GM13976 (cell line): ENCODE data around the gene PTPN7.

Experiments used
- DNase-seq: peaks from one replicate; pipeline ENCODE4 v3.0.0; 2012; ENCODE audit warnings: low spot score
- CTCF ChIP-seq: IDR thresholded peaks from 2 replicates; pipeline ENCODE4 v1.5.1; 2012; ENCODE audit warnings: borderline replicate concordance, mild to moderate bottlenecking; ENCODE audit not compliant: insufficient read depth; ENCODE audit errors: extremely low read depth, missing control alignments, control extremely low read depth
- in situ Hi-C: fragments of 300-500 bp; cut with MboI; formaldehyde crosslinking; loops from one replicate; pipeline ENCODE4 v1.12.0; 2022; ENCODE audit warnings: low sequenced_read_pairs, mixed read lengths, inconsistent platforms; ENCODE audit not compliant: unreplicated experiment

PTPN7 gene

GRCh38 chr1:202106340-202107254, 53.8 kb downstream of the PTPN7 start:
- TF ChIP-seq CTCF = no peak
- in situ Hi-C loops = loop anchor here (25.0 kb wide), 1 partner anchor 219 kb away; the partner anchor contains the start of gene SHISA4
- DNase-seq = no peak

- no peak for DNase-seq
- in situ Hi-C loops = loop anchor here (25.0 kb wide), 1 partner anchor 218 kb away; the partner anchor contains the start of gene SHISA4
- TF ChIP-seq CTCF = no peak
Observed at GRCh38 chr1:202105571-202106339, 54.6 kb downstream of the PTPN7 start.

GRCh38 chr1:202104073-202104472, 56.3 kb downstream of the PTPN7 start:
- no peak for TF ChIP-seq CTCF
- no peak for DNase-seq
- in situ Hi-C loops = loop anchor here (25.0 kb wide), 1 partner anchor 217 kb away; the partner anchor contains the start of gene SHISA4

- no peak for TF ChIP-seq CTCF
- in situ Hi-C loops = loop anchor here (25.0 kb wide), 1 partner anchor 214 kb away; the partner anchor contains the start of gene SHISA4
- no peak for DNase-seq
Observed at GRCh38 chr1:202101184-202101583, 59.2 kb downstream of the PTPN7 start.
